A673 (cell line): ENCODE results near the gene TBC1D2B. TPM values are rescaled to one million over a fixed set of nuclear protein-coding genes. Genes with fewer than 3 reads are reported as not detected.
"Not testable (repeated sequence)": the region's sequence is repeated elsewhere in the genome, so short reads cannot be mapped to it uniquely, and the experiment has no call there.

Experiments
- BruUV-seq: library from RNA; stranded (reverse); fragments of 400-500 nt; replicated peaks from 2 replicates; lab custom pipeline; 2021; lab: Mats Ljungman, UMichigan
- CTCF ChIA-PET: fragments of 300-600 bp; sonication (Branson Sonifier 250); formaldehyde crosslinking; loops from one replicate; lab custom pipeline; 2022; ENCODE audit warnings: antibody characterized with exemption; lab: Charles Lee
- POLR2A ChIA-PET: fragments of 300-600 bp; sonication (Branson Sonifier 250); formaldehyde crosslinking; loops from one replicate; lab custom pipeline; 2022; ENCODE audit warnings: antibody characterized with exemption; ENCODE audit not compliant: low non-redundant PET; lab: Charles Lee
- DNase-seq: peaks from one replicate; pipeline ENCODE4 v3.0.0-alpha.2; 2015; ENCODE audit warnings: low spot score
- H3K27ac ChIP-seq: fragments of 200-600 bp; sonication (generic); 2 replicates; pipeline ENCODE4 v1.5.1; 2016; ENCODE audit warnings: mixed run types, low read depth, mild to moderate bottlenecking, mixed read lengths, antibody characterized with exemption, low read length; ENCODE audit not compliant: poor library complexity, severe bottlenecking
- H3K27me3 ChIP-seq: fragments of 200-600 bp; sonication (generic); replicated peaks from 2 replicates; pipeline ENCODE4 v1.6.1; 2017; ENCODE audit warnings: mixed run types, low read depth, mild to moderate bottlenecking, mixed read lengths, antibody characterized with exemption, low read length; ENCODE audit not compliant: insufficient read depth, poor library complexity
- H3K36me3 ChIP-seq: fragments of 200-600 bp; sonication (generic); 2 replicates; pipeline ENCODE4 v1.6.1; 2016; ENCODE audit warnings: mixed run types, mild to moderate bottlenecking, mixed read lengths, antibody characterized with exemption, low read length; ENCODE audit not compliant: insufficient read depth, poor library complexity, severe bottlenecking
- H3K4me1 ChIP-seq: fragments of 200-600 bp; sonication (generic); 2 replicates; pipeline ENCODE4 v1.6.1; 2017; ENCODE audit warnings: mixed run types, mild to moderate bottlenecking, mixed read lengths, antibody characterized with exemption, low read length; ENCODE audit not compliant: insufficient read depth, poor library complexity, severe bottlenecking
- H3K4me3 ChIP-seq: fragments of 200-600 bp; sonication (generic); 2 replicates; pipeline ENCODE4 v1.5.1; 2016; ENCODE audit warnings: low read depth, mixed run types, mild to moderate bottlenecking, mixed read lengths, low read length; ENCODE audit not compliant: poor library complexity, severe bottlenecking
- H3K9me3 ChIP-seq: fragments of 200-600 bp; sonication (generic); 2 replicates; pipeline ENCODE4 v1.6.1; 2016; ENCODE audit warnings: mixed run types, low read depth, mild to moderate bottlenecking, mixed read lengths, antibody characterized with exemption, low read length; ENCODE audit not compliant: poor library complexity, severe bottlenecking
- CTCF ChIP-seq: fragments of 300-800, 200-600 bp; sonication (generic); conservative IDR thresholded peaks from 2 replicates; pipeline ENCODE4 v1.5.1; 2017; ENCODE audit warnings: low read depth, mild to moderate bottlenecking, antibody characterized with exemption, low read length, moderate library complexity, mixed read lengths
- EZH2 ChIP-seq: fragments of 200-600 bp; sonication (generic); IDR thresholded peaks from 2 replicates; pipeline ENCODE4 v1.6.1; 2017; ENCODE audit warnings: borderline replicate concordance, low read depth, mild to moderate bottlenecking, mixed read lengths, antibody characterized with exemption, low read length; ENCODE audit not compliant: poor library complexity, severe bottlenecking
- intact Hi-C: fragments of 100-400 bp; cut with micrococcal nuclease; formaldehyde crosslinking; loops from one replicate; pipeline ENCODE4 v1.10.0; 2022; ENCODE audit not compliant: unreplicated experiment
- total RNA-seq: library from RNA; stranded (reverse); gene quantifications from 2 replicates; pipeline ENCODE4 v1.2.3, GENCODE V29; 2021

The TBC1D2B gene
- total RNA-seq, 1 experiment from 2014 or later: 26.0 TPM

- no peaks in the 10 kb centered on the region for H3K27me3 ChIP-seq
- ChIA-PET POLR2A (no interaction called here), CTCF (no interaction called here)
- no peak overlapping the region for H3K4me3 ChIP-seq
- intact Hi-C loops: no loop called here
- peaks cover 16% of the 10 kb centered on the region for H3K4me1 ChIP-seq
- DNase-seq: no peak
- no peaks in the 10 kb centered on the region for H3K9me3 ChIP-seq
- no peak overlapping the region for H3K27ac ChIP-seq
- no peaks in the 10 kb centered on the region for H3K36me3 ChIP-seq
- no peak for TF ChIP-seq CTCF
- TF ChIP-seq EZH2: no peak
- no TSS peak for BruUV-seq
These were observed 84.9 kb downstream of the TBC1D2B start for GRCh38 chr15:77992356-77993222.

DNA sequence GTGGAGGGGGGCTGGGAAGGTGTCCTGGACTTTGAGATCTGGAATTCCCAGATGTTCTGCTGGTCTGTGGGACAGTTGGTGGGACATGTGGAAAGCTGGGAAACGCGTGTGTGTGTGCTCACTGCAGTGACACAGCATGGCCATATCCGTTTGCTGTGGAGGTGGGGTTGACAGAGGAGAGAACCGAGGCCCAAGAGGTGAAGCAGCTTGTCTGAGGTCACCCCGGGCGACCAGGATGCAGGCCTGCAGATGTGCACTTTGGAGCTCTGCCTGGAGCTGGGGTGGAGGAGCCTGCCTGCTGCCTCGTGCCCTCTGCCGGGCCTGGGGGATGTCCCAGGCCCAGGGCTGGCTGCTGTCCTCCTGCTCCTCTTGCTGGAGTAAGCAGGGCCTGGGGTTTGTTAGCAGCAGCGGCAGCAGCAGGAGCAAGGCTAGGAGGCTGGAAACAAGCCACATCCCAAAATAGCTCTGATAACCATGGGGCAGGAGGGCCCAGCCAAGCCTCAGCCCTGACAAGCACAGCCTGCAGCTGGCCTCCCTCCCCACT is 85.8 kb downstream of the TBC1D2B start:
- CTCF ChIA-PET, H3K9me3 ChIP-seq, H3K27me3 ChIP-seq, BruUV-seq, H3K27ac ChIP-seq, DNase-seq, POLR2A ChIA-PET, H3K4me3 ChIP-seq, H3K36me3 ChIP-seq, intact Hi-C loops: not testable (repeated sequence)
- H3K4me1 ChIP-seq: peaks cover 16% of the 10 kb centered on the region

DNA sequence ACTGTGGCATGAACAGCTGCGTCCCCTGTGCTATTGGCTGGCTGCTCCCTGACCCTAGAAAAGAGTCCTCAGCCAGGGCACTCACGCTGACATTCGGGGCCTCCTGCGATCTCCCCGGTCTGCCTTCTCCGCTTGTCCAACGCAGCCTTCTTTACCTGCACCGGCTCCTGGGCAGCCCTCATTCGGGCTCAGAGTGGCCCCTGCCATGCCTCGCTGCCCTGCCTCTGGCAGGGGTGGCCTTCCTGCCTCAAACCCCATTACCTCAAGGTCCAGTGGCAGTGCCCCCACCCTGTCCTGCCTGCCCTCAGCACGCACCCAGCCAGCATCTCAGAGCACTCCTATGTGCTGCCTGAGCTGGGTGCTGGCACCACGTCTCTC is 86.5 kb downstream of the TBC1D2B start:
- intact Hi-C loops: no loop called here
- ChIA-PET CTCF (no interaction called here), POLR2A (no interaction called here)
- H3K4me1 ChIP-seq: peaks cover 16% of the 10 kb centered on the region
- H3K27me3 ChIP-seq: no peaks in the 10 kb centered on the region
- no peak for TF ChIP-seq CTCF
- TF ChIP-seq EZH2: no peak
- DNase-seq: no peak
- no peak overlapping the region for H3K4me3 ChIP-seq
- no peak overlapping the region for H3K27ac ChIP-seq
- H3K36me3 ChIP-seq: no peaks in the 10 kb centered on the region
- no peaks in the 10 kb centered on the region for H3K9me3 ChIP-seq
- no TSS peak for BruUV-seq
